ENCODE measurements around the gene EML4. TPM values are rescaled to one million over a fixed set of nuclear protein-coding genes. Genes with fewer than 3 reads are reported as not detected.

The EML4 gene
- total and polyA plus RNA-seq, 2 donors (not counting 1 experiment from before 2014, with no cell fraction given), result 49.4 to 134 TPM

DNA sequence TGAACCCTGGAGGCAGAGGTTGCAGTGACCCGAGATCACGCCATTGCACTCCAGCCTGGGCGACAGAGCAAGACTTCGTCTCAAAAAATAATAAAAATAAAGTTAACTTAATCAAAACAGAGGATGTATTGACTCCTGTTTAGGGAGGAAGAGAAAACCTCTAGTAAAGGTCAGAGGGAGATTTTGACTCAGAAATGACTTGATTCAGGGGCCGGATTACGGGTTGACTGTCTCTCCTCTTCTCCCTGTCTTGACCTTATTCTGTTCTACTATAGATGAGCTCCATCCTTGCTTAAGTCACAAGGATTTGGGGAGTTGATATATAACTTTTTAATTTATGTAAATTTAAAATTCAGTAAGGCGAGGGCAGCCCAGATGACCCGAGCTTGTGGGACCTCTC, 120.9 kb downstream of the EML4 start:
- H3K4me2 ChIP-seq (replicated peaks; ENCODE audit: low read depth, low read length, poor library complexity, severe bottlenecking), result no peak overlapping the region
- peaks cover 28 to 81% of the 10 kb centered on the region in 2 experiments for H3K36me3 ChIP-seq (replicated peaks in 1 of 2; ENCODE audit: control extremely low read depth in 1 of 2, control insufficient read depth in 1 of 2, extremely low read depth in 1 of 2, insufficient read depth in 2 of 2, low read length in 1 of 2)
- H3K4me1 Mint-ChIP-seq, result peaks cover 2% of the 10 kb centered on the region
- H3K9ac ChIP-seq (ENCODE audit: low read length), result no peak overlapping the region
- no peak for TF ChIP-seq EZH2 (IDR thresholded peaks at IDR 0.05; ENCODE audit: borderline replicate concordance, insufficient read depth, low read depth, low read length, poor library complexity, severe bottlenecking)
- H3K4me1 ChIP-seq (ENCODE audit: control insufficient read depth in 2 of 2, insufficient read depth in 2 of 2, low read length in 2 of 2), result no peaks in the 10 kb centered on the region
- 100% methylated on average over 1 of the region's 8 CpGs for WGBS (ENCODE audit: insufficient coverage)
- no peaks in the 10 kb centered on the region for H3K79me2 ChIP-seq (ENCODE audit: control insufficient read depth, insufficient read depth, low read length)
- CTCF ChIA-PET, result no interaction called here
- ATAC-seq (ENCODE audit: low read depth) (no peak), DNase-seq (no peak)
- no peak overlapping the region for H3K4me3 ChIP-seq (ENCODE audit: control extremely low read depth in 1 of 5, extremely low read depth in 1 of 5, insufficient read depth in 1 of 5, low read depth in 2 of 5, low read length in 4 of 5)
- H3K9me3 Mint-ChIP-seq (ENCODE audit: insufficient read depth), result no peaks in the 10 kb centered on the region
- H3K27me3 Mint-ChIP-seq, result no peaks in the 10 kb centered on the region
- no peaks in the 10 kb centered on the region for H3K27me3 ChIP-seq (replicated peaks in 1 of 4; ENCODE audit: control extremely low read depth in 1 of 4, control insufficient read depth in 3 of 4, insufficient read depth in 4 of 4, low read length in 3 of 4)
- no peaks in the 10 kb centered on the region for H3K9me3 ChIP-seq (ENCODE audit: control extremely low read depth in 1 of 3, control insufficient read depth in 2 of 3, insufficient read depth in 1 of 3, low read length in 2 of 3)
- intact Hi-C loops (cut with micrococcal nuclease), result no loop called here
- H4K20me1 ChIP-seq (ENCODE audit: control insufficient read depth, insufficient read depth, low read length, poor library complexity, severe bottlenecking), result no peaks in the 10 kb centered on the region
- H3K4me3 Mint-ChIP-seq, result no peak overlapping the region
- no peak overlapping the region for H2AFZ ChIP-seq (ENCODE audit: insufficient read depth, low read depth, low read length, poor library complexity, severe bottlenecking)
- H3K27ac Mint-ChIP-seq, result no peak overlapping the region
- no peak overlapping the region for H3K27ac ChIP-seq (ENCODE audit: low read length in 2 of 2)
- POLR2A ChIA-PET, result no interaction called here

DNA sequence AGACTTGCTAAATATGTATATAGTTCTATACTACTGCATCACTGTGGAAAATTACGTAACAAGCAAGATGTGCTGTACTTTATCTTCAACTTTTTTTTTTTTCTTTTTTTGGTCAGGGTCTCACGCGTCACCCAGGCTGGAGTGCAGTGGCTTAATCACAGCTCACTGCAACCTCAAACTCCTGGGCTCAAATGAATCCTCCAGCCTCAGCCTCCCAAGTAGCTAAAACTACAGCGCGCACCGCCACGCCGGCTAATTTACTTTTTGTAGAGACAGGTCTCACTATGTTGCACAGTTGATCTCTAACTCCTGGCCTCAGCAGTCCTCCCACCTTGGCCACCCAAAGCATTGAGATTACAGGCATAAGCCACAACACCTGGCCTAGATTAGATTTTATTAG, 123.9 kb downstream of the EML4 start:
- H3K4me1 ChIP-seq (ENCODE audit: control insufficient read depth in 2 of 2, insufficient read depth in 2 of 2, low read length in 2 of 2), result peaks cover 19 to 24% of the 10 kb centered on the region in 2 donors
- no peak overlapping the region for H3K4me2 ChIP-seq (replicated peaks; ENCODE audit: low read depth, low read length, poor library complexity, severe bottlenecking)
- no peak overlapping the region for H2AFZ ChIP-seq (ENCODE audit: insufficient read depth, low read depth, low read length, poor library complexity, severe bottlenecking)
- Mint-ChIP-seq H3K4me3 (no peak overlapping the region), H3K27ac (no peak overlapping the region), H3K4me1 (peaks cover 26% of the 10 kb centered on the region), H3K9me3 (ENCODE audit: insufficient read depth) (no peaks in the 10 kb centered on the region), H3K27me3 (no peaks in the 10 kb centered on the region)
- H3K9me3 ChIP-seq (ENCODE audit: control extremely low read depth in 1 of 3, control insufficient read depth in 2 of 3, insufficient read depth in 1 of 3, low read length in 2 of 3), result no peaks in the 10 kb centered on the region
- H3K9ac ChIP-seq (ENCODE audit: low read length), result no peak overlapping the region
- CTCF ChIA-PET, result no interaction called here
- no peaks in the 10 kb centered on the region for H4K20me1 ChIP-seq (ENCODE audit: control insufficient read depth, insufficient read depth, low read length, poor library complexity, severe bottlenecking)
- POLR2A ChIA-PET, result no interaction called here
- H3K36me3 ChIP-seq (replicated peaks in 1 of 2; ENCODE audit: control extremely low read depth in 1 of 2, control insufficient read depth in 1 of 2, extremely low read depth in 1 of 2, insufficient read depth in 2 of 2, low read length in 1 of 2), result peaks cover 32 to 80% of the 10 kb centered on the region in 2 experiments
- no peaks in the 10 kb centered on the region for H3K27me3 ChIP-seq (replicated peaks in 1 of 4; ENCODE audit: control extremely low read depth in 1 of 4, control insufficient read depth in 3 of 4, insufficient read depth in 4 of 4, low read length in 3 of 4)
- no peak for DNase-seq
- no peaks in the 10 kb centered on the region for H3K79me2 ChIP-seq (ENCODE audit: control insufficient read depth, insufficient read depth, low read length)
- H3K4me3 ChIP-seq (ENCODE audit: control extremely low read depth in 1 of 5, extremely low read depth in 1 of 5, insufficient read depth in 1 of 5, low read depth in 2 of 5, low read length in 4 of 5), result no peak overlapping the region
- H3K27ac ChIP-seq (ENCODE audit: low read length in 2 of 2), result no peak overlapping the region
- intact Hi-C loops (cut with micrococcal nuclease), result no loop called here
- TF ChIP-seq EZH2 (IDR thresholded peaks at IDR 0.05; ENCODE audit: borderline replicate concordance, insufficient read depth, low read depth, low read length, poor library complexity, severe bottlenecking) (no peak), CTCF (IDR thresholded peaks at IDR 0.05) (no peak)
- WGBS (ENCODE audit: insufficient coverage), result 96% methylated on average over 7 of the region's 8 CpGs
- no peak for ATAC-seq (ENCODE audit: low read depth)
